Stimulated activated CD4-positive, alpha-beta T cell treated with anti-CD3 and anti-CD28 coated beads, Interleukin-1b, Interleukin-23, amount 100 ng/mL, for 1 hour (primary cell): Measurements from ENCODE around the gene PTPRK.

Source experiments
- DNase-seq, 2 donors: peaks; one replicate each; pipeline ENCODE4 v3.0.0-alpha.2; 2020; ENCODE audit warnings: low read depth in 2 of 2

Gene PTPRK

DNA sequence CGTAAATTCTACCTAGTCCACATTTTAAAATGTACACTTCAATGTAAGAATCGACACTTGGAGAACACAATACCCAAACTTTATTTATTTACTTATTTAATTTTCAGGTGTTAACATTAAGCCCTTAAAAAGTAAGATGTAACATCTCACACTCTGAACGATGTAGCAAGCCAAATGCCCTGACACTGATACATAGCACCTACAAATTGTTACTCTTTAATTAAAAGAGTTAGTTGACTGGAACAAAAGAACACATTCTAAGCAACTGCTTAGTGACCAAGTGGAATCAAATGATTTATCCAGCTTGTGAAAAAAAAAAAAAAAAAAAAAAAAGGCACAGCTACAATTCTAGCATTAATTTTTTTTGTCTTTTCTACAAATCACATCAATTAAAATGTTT is 327.4 kb downstream of the PTPRK start:
- no peak for DNase-seq

GRCh38 chr6:128188678-128189077 is 331.7 kb downstream of the PTPRK start:
- DNase-seq: no peak

- no peak for DNase-seq
These were observed 333.7 kb downstream of the PTPRK start for GRCh38 chr6:128186729-128187128.

GRCh38 chr6:128179876-128180438 is 340.4 kb downstream of the PTPRK start:
- no peak for DNase-seq

DNA sequence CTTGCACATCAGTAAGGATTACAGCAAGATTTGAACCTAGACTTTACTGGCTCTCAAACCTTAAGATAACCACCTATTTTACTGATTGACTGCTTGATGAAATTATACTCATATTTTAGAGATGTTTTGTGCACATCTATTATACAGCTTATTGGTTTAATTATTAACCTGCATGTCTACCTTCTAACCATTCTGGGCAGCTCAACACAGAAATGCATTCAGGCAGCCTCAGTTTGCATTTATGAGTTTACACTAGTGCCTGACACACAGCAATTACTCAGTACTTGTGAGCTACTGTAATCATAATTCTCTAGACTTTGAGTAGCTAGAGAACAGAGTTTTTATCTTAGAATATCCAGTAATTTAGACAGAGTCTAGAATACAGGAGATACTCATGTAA is 345.7 kb downstream of the PTPRK start:
- no peak for DNase-seq

DNA sequence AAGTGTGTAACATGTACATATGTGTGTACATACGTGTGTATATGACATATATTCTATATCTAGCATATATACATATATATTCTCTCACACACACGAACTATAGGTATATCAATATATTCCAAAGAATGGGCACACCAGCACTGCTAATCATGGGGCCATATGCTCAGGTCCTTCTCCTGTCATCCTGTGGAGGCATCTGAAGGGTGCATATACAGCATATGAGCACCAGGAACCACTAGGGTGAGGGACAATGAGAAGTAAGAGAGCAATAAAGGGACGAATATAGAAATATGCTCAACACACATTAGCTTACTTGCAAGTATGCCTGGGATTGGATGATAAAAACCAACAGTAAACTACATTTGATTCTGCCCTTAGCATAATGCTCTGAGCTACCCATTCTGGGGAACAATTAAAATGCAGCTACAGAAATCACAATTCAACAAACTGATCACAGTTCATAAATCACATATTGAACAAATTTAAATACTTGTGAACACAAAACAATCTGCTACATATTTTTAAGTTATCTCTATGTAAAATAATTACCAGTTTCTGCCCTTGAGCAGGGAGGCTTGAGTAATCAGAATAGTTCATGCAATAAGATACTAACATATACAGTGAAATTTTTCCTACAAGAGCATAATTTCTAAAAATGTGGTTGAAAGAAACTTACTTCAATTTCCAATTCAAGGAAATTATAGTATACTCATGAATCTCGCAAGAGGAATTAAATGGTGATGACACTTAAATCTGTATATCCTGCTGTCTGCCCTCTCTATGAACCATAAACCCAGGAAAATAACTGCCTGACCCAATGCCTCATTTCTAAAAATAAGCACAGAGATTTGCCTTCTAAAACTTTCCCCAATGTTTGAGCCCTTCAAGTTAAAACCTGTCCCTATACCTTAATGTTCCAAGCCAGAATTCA is 347.4 kb downstream of the PTPRK start:
- no peak for DNase-seq

- DNase-seq: no peak
These were observed 348.3 kb downstream of the PTPRK start for GRCh38 chr6:128172081-128172480.

DNA sequence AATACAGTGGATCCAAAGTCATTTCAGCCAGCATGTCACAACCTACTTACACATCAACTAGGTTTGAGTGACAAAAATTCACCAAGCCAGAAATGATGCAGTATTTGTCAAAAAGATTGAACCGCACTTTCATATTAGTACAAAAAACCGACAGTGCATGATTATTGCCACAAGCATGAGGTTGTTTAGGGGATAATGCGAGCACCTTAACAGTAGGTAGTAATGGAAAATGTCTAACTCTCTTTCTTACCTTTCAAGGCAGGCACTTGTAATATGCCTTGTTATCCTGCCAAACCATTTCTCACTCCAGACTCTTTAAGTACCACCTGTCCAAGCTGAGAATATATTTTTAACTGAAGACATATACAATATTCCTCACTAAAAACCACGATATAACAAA is 349.2 kb downstream of the PTPRK start:
- no peak for DNase-seq

GRCh38 chr6:128168244-128168643 is 352.2 kb downstream of the PTPRK start:
- DNase-seq: no peak

DNA sequence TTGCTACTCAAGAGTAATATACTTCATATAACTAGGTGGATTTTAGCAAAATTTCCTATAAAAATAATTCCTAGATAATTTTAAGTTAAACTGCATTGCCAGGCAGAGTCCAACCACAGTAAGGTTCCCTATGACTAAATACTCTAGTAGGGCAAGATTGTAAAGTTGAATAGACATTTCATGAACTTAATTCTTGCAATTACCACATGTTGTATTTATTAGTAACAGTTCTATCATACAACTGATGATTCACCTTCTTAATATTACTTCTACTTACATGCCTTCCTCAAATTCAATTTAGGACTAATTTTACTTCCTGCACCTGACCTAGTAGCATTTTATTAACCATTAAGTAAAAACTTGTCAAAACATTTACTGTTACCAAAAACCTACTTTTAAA is 352.8 kb downstream of the PTPRK start:
- DNase-seq: no peak

DNA sequence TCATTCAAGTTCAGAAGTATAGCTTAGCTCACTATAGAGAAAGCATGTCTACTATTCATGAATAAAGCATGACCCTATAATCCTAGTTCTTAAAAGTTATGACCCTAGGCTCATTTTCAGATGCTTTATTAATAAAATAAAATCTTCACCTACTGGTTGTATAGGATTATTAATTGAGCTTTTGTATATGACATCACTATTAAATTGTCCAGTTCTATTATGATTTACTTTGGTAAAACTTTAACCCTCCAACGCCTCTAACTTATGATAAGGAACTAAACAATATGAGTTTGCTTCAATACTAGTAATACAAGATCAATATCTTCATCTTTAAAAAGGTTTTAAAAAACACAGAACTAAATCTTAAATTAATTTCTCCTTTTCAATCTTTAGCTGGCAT is 356.1 kb downstream of the PTPRK start:
- no peak for DNase-seq

DNA sequence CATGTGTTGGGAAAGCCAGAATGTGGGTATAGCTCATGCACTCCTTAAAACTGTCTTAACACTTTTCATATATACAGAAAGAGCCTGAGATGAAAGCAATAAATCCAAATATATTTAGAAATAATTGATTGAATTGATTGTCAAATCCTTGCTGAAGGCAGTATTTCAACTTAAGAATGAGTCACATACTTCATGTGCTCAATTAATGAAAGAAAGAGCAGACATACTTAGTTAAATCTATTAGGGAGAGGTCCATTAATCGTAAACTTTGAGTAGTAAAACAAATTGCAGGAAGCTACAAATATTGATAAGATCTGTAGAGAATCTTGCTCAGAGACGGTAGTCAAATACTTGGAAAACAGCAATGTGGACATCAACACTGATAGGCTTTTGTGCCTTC is 358.0 kb downstream of the PTPRK start:
- no peak for DNase-seq

- no peak for DNase-seq
These were observed 358.6 kb downstream of the PTPRK start for GRCh38 chr6:128161839-128162238.

GRCh38 chr6:128161263-128161662 is 359.1 kb downstream of the PTPRK start:
- DNase-seq: no peak

GRCh38 chr6:128158496-128158895 is 361.9 kb downstream of the PTPRK start:
- no peak for DNase-seq

- DNase-seq: no peak
These were observed 363.9 kb downstream of the PTPRK start for GRCh38 chr6:128156321-128157111.

DNA sequence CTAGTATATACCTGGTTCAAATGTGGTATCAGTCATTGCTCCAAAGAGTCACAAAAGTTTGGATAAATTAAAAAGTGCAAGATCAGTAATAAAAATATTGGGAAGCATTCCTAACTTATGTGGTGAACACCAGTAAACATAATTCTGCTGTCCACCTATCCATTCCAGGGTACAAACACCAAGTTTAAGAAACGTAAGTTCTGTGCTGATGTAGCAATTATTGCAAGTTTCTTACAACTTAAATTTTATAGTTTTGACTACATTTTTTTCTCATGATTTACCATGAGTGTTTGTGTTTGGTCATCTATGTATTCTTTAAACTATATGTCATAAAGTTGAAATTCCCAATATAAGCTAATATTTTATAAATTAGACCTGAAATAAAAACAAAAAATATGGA is 364.6 kb downstream of the PTPRK start:
- no peak for DNase-seq

DNA sequence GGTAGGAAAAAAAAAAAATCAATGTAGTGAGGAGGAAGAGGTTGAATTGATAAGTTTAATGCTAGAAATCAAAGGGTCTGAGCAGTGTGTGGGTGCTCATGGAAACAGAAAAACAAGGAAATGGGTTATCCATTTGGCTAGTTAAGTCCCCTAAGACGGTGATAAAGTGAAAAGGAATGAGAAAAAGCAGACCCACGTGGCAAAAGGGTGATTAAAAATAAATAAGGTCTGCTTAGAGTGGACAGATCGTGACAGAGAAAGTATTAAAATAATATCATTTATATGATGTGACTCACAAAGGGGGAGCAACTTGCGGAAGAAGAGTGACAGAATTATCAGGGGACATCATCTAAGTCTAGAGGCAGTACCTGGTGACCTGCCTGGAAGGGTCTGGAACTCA is 367.8 kb downstream of the PTPRK start:
- DNase-seq: no peak

- DNase-seq: no peak
These were observed 370.0 kb downstream of the PTPRK start for GRCh38 chr6:128150376-128150775.

- no peak for DNase-seq
These were observed 370.6 kb downstream of the PTPRK start for GRCh38 chr6:128149796-128150195.

- DNase-seq: no peak
These were observed 376.1 kb downstream of the PTPRK start for GRCh38 chr6:128144320-128144719.

DNA sequence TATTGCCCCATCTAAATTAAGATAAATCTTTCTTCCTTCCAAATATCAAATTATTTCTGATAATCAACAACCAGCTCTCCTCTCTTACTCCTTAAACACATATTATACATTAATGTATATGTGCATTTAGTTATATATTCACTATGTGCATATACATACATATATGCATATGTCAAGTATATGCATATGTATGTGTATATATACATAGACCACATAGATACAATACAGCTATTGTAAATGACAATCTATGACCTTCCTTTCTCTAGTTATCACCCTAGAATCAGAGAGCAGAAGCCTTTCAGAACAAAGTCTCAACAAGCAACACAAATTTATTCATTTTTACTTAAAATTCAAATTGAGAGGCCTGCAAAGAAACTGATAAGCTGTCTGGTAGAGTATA is 378.5 kb downstream of the PTPRK start:
- DNase-seq: no peak

DNA sequence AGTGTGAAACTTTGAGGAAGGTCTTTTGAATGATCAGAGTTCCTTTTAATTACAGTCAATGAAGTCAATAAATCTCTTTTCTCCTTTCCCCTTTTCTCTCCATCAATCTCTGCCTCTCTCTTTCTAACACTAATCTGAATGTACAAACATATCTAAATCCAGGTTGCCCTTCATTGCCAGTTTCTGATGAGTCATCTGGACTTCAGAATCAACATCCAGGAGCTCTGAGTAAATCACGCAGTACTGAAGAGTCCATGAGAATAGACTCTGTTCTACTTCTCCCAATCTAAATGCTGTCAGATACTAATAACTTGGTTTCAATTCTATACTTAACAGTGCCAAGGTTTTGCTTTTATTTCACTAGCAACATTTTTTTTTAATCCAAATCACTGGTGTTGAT is 380.9 kb downstream of the PTPRK start:
- DNase-seq: no peak
